CD8-positive, alpha-beta memory T cell (primary cell): ENCODE data around the gene SNX15. TPM values are rescaled to one million over a fixed set of nuclear protein-coding genes. Genes with fewer than 3 reads are reported as not detected.
A peak's percentile ranks its signal among the peaks of the same experiment; 100 is the strongest.
"Not testable (repeated sequence)": the region's sequence is repeated elsewhere in the genome, so short reads cannot be mapped to it uniquely, and the experiment has no call there.

Experiments used
- CTCF ChIA-PET: fragments of 350-600 bp; sonication (Branson Sonifier 250); formaldehyde crosslinking; loops from one replicate; lab custom pipeline; 2021; ENCODE audit warnings: antibody characterized with exemption; lab: Charles Lee
- POLR2A ChIA-PET: fragments of 350-600 bp; sonication (Branson Sonifier 250); formaldehyde crosslinking; loops from one replicate; lab custom pipeline; 2021; ENCODE audit warnings: antibody characterized with exemption; lab: Charles Lee
- DNase-seq, 5 donors: peaks; one replicate each; pipeline versions ENCODE4 v3.0.0 to v3.0.0-alpha.2; 2020 to 2022; ENCODE audit warnings: mixed read lengths in 1 of 5
- H3K27ac ChIP-seq: one replicate; pipeline ENCODE4 v1.7.0; 2013; ENCODE audit warnings: low read depth, mild to moderate bottlenecking, low read length, moderate library complexity
- H3K27me3 ChIP-seq: 2 replicates; pipeline ENCODE4 v1.7.0; 2013; ENCODE audit warnings: low read length, mild to moderate bottlenecking; ENCODE audit not compliant: insufficient read depth, poor library complexity, severe bottlenecking
- H3K36me3 ChIP-seq: 2 replicates; pipeline ENCODE4 v1.7.0; 2013; ENCODE audit warnings: mild to moderate bottlenecking, low read length, moderate library complexity; ENCODE audit not compliant: insufficient read depth
- H3K4me1 ChIP-seq: 2 replicates; pipeline ENCODE4 v1.7.0; 2013; ENCODE audit warnings: mild to moderate bottlenecking, low read length, moderate library complexity; ENCODE audit not compliant: insufficient read depth
- H3K4me3 ChIP-seq: 2 replicates; pipeline ENCODE4 v1.7.0; 2013; ENCODE audit warnings: mild to moderate bottlenecking, low read length
- H3K9me3 ChIP-seq: 2 replicates; pipeline ENCODE4 v1.7.0; 2013; ENCODE audit warnings: mild to moderate bottlenecking, low read length
- H3K27ac Mint-ChIP-seq, 8 donors: one replicate each; pipeline ENCODE4 v1.8.0; 2020 to 2021; ENCODE audit warnings: mixed read lengths in 8 of 8, mild to moderate bottlenecking in 6 of 8, inconsistent platforms in 3 of 8, moderate library complexity in 3 of 8
- H3K27me3 Mint-ChIP-seq, 2 donors: one replicate each; pipeline ENCODE4 v1.8.0; 2020 to 2021; ENCODE audit warnings: mixed read lengths in 2 of 2, mild to moderate bottlenecking in 1 of 2, moderate library complexity in 1 of 2
- H3K36me3 Mint-ChIP-seq, 3 donors: one replicate each; pipeline ENCODE4 v1.8.0; 2020 to 2021; ENCODE audit warnings: mixed read lengths in 3 of 3, inconsistent platforms in 1 of 3, mild to moderate bottlenecking in 1 of 3
- H3K4me1 Mint-ChIP-seq, 3 donors: one replicate each; pipeline ENCODE4 v1.8.0; 2020 to 2021; ENCODE audit warnings: mixed read lengths in 3 of 3, inconsistent platforms in 1 of 3, mild to moderate bottlenecking in 1 of 3
- H3K4me3 Mint-ChIP-seq, 7 donors: one replicate each; pipeline ENCODE4 v1.8.0; 2020 to 2021; ENCODE audit warnings: mixed read lengths in 7 of 7, mild to moderate bottlenecking in 6 of 7, moderate library complexity in 4 of 7, inconsistent platforms in 2 of 7
- H3K9me3 Mint-ChIP-seq, 5 donors: one replicate each; pipeline ENCODE4 v1.8.0; 2020 to 2022; ENCODE audit warnings: mixed read lengths in 5 of 5, mild to moderate bottlenecking in 3 of 5, moderate library complexity in 2 of 5, inconsistent platforms in 1 of 5
- polyA plus RNA-seq: library from polyadenylated mRNA; unstranded; fragments of 300-500 nt; fragmentation: Illumina TruSeq; gene quantifications from one replicate; pipeline ENCODE4 v1.2.3, GENCODE V29; 2021
- total RNA-seq, 2 experiments: library from RNA; stranded (reverse); gene quantifications; one replicate each; pipeline ENCODE4 v1.2.3, GENCODE V29; 2021

SNX15 gene
- total and polyA plus RNA-seq, 3 experiments from 2014 or later, result 16.4 to 21.6 (median 18.3) TPM

- Histone ChIP-seq H3K4me1 (peaks cover 6% of the 10 kb centered on the region), H3K4me3 (no peak overlapping the region), H3K27ac (no peak overlapping the region), H3K36me3 (peaks cover 4% of the 10 kb centered on the region), H3K27me3 (no peaks in the 10 kb centered on the region), H3K9me3 (no peaks in the 10 kb centered on the region)
- Mint-ChIP-seq H3K27me3 (no peaks in the 10 kb centered on the region), H3K4me3 (no peak overlapping the region), H3K4me1 (peaks cover 11 to 19% (median 15%) of the 10 kb centered on the region in 3 donors), H3K27ac (peak overlapping the region in 1 of 8 donors; percentile 23), H3K36me3 (peaks cover 0 to 27% (median 4%) of the 10 kb centered on the region in 3 donors), H3K9me3 (no peaks in the 10 kb centered on the region)
- CTCF ChIA-PET, result no interaction called here
- no peak for DNase-seq
- POLR2A ChIA-PET, result no interaction called here
Measured at GRCh38 chr11:65019824-65020223, 7.4 kb upstream of the SNX15 start.

GRCh38 chr11:65021003-65021402 is 6.2 kb upstream of the SNX15 start:
- H3K9me3 Mint-ChIP-seq, result no peaks in the 10 kb centered on the region
- H3K4me3 Mint-ChIP-seq, result no peak overlapping the region
- peaks cover 0 to 27% (median 4%) of the 10 kb centered on the region in 3 donors for H3K36me3 Mint-ChIP-seq
- H3K4me3 ChIP-seq, result no peak overlapping the region
- no peaks in the 10 kb centered on the region for H3K27me3 ChIP-seq
- no peak overlapping the region for H3K27ac Mint-ChIP-seq
- POLR2A ChIA-PET, result no interaction called here
- peaks cover 8 to 10% (median 9%) of the 10 kb centered on the region in 3 donors for H3K4me1 Mint-ChIP-seq
- H3K4me1 ChIP-seq, result peaks cover 6% of the 10 kb centered on the region
- no peaks in the 10 kb centered on the region for H3K27me3 Mint-ChIP-seq
- no peak overlapping the region for H3K27ac ChIP-seq
- peaks cover 4% of the 10 kb centered on the region for H3K36me3 ChIP-seq
- H3K9me3 ChIP-seq, result no peaks in the 10 kb centered on the region
- CTCF ChIA-PET, result no interaction called here
- no peak for DNase-seq

GRCh38 chr11:65021509-65021908 is 5.7 kb upstream of the SNX15 start:
- Mint-ChIP-seq H3K27ac (no peak overlapping the region), H3K27me3 (no peaks in the 10 kb centered on the region), H3K4me3 (no peak overlapping the region), H3K9me3 (no peaks in the 10 kb centered on the region), H3K36me3 (peaks cover 0 to 26% (median 4%) of the 10 kb centered on the region in 3 donors), H3K4me1 (peaks cover 4 to 5% (median 5%) of the 10 kb centered on the region in 3 donors)
- peaks cover under 1% of the 10 kb centered on the region for H3K4me1 ChIP-seq
- H3K27me3 ChIP-seq, result no peaks in the 10 kb centered on the region
- H3K36me3 ChIP-seq, result peaks cover 4% of the 10 kb centered on the region
- no peak overlapping the region for H3K27ac ChIP-seq
- POLR2A ChIA-PET, result no interaction called here
- CTCF ChIA-PET, result no interaction called here
- no peaks in the 10 kb centered on the region for H3K9me3 ChIP-seq
- no peak overlapping the region for H3K4me3 ChIP-seq
- no peak for DNase-seq

GRCh38 chr11:65023502-65023901 is 3.7 kb upstream of the SNX15 start:
- H3K27ac ChIP-seq, CTCF ChIA-PET, H3K27me3 Mint-ChIP-seq, H3K4me3 Mint-ChIP-seq, H3K9me3 Mint-ChIP-seq, H3K27ac Mint-ChIP-seq, POLR2A ChIA-PET, H3K27me3 ChIP-seq, H3K36me3 ChIP-seq, H3K9me3 ChIP-seq, DNase-seq, H3K4me3 ChIP-seq: not testable (repeated sequence)
- Mint-ChIP-seq H3K36me3 (peaks cover 0 to 16% (median 4%) of the 10 kb centered on the region in 3 donors), H3K4me1 (peaks cover 17 to 18% (median 18%) of the 10 kb centered on the region in 3 donors)
- H3K4me1 ChIP-seq, result peaks cover 15% of the 10 kb centered on the region

- POLR2A ChIA-PET, result interaction anchor here (0.5 to 3.0 kb wide), 3 partner anchors 13 to 530 kb away, joined by 3 to 14 read pairs (median 3); partner anchors contain the start of gene SAC3D1
- no peaks in the 10 kb centered on the region for H3K27me3 ChIP-seq
- peak overlapping the region; percentile 52 for H3K27ac ChIP-seq
- H3K4me1 ChIP-seq, result peaks cover 17% of the 10 kb centered on the region
- Mint-ChIP-seq H3K36me3 (peaks cover 0 to 11% (median 2%) of the 10 kb centered on the region in 3 donors), H3K9me3 (no peaks in the 10 kb centered on the region), H3K27ac (peak overlapping the region; percentile 81 to 96 (median 92)), H3K4me1 (peaks cover 20 to 24% (median 21%) of the 10 kb centered on the region in 3 donors), H3K4me3 (peak overlapping the region; percentile 53 to 90 (median 79)), H3K27me3 (no peaks in the 10 kb centered on the region)
- peaks cover under 1% of the 10 kb centered on the region for H3K36me3 ChIP-seq
- no peaks in the 10 kb centered on the region for H3K9me3 ChIP-seq
- no peak for DNase-seq
- H3K4me3 ChIP-seq, result peak overlapping the region; percentile 51
- CTCF ChIA-PET, result interaction anchor here (1.2 to 2.4 kb wide), 5 partner anchors 12 to 59 kb away, joined by 3 to 11 read pairs (median 4); partner anchors contain the start of gene ARL2
Measured at GRCh38 chr11:65026810-65027209, 429 bp upstream of the SNX15 start.

GRCh38 chr11:65032216-65032615 is 5.0 kb downstream of the SNX15 start:
- no peaks in the 10 kb centered on the region for H3K27me3 Mint-ChIP-seq
- H3K4me1 Mint-ChIP-seq, result peaks cover 16 to 20% (median 16%) of the 10 kb centered on the region in 3 donors
- no peak for DNase-seq
- H3K9me3 Mint-ChIP-seq, result no peaks in the 10 kb centered on the region
- H3K4me1 ChIP-seq, result peaks cover 12% of the 10 kb centered on the region
- ChIA-PET POLR2A (interaction anchor here (0.7 kb wide), 1 partner anchor 287 kb away, joined by 9 read pairs; no protein-coding TSS in a partner anchor), CTCF (interaction anchor here (0.7 to 1.4 kb wide), 3 partner anchors 18 to 78 kb away, joined by 3 to 4 read pairs (median 3); partner anchors contain the start of gene ARL2)
- peaks cover 0 to 39% (median 2%) of the 10 kb centered on the region in 3 donors for H3K36me3 Mint-ChIP-seq
- no peak overlapping the region for H3K27ac Mint-ChIP-seq
- H3K4me3 ChIP-seq, result no peak overlapping the region
- H3K27me3 ChIP-seq, result no peaks in the 10 kb centered on the region
- no peak overlapping the region for H3K4me3 Mint-ChIP-seq
- peaks cover 13% of the 10 kb centered on the region for H3K36me3 ChIP-seq
- H3K9me3 ChIP-seq, result no peaks in the 10 kb centered on the region
- H3K27ac ChIP-seq, result no peak overlapping the region

- no peaks in the 10 kb centered on the region for H3K27me3 Mint-ChIP-seq
- no peaks in the 10 kb centered on the region for H3K9me3 Mint-ChIP-seq
- H3K27ac ChIP-seq, result no peak overlapping the region
- no peaks in the 10 kb centered on the region for H3K9me3 ChIP-seq
- no peak for DNase-seq
- H3K4me3 ChIP-seq, result no peak overlapping the region
- peaks cover 0 to 53% (median 2%) of the 10 kb centered on the region in 3 donors for H3K36me3 Mint-ChIP-seq
- H3K27ac Mint-ChIP-seq, result no peak overlapping the region
- ChIA-PET POLR2A (no interaction called here), CTCF (no interaction called here)
- H3K4me3 Mint-ChIP-seq, result no peak overlapping the region
- H3K27me3 ChIP-seq, result no peaks in the 10 kb centered on the region
- H3K4me1 Mint-ChIP-seq, result no peaks in the 10 kb centered on the region
- no peaks in the 10 kb centered on the region for H3K4me1 ChIP-seq
- peaks cover 13% of the 10 kb centered on the region for H3K36me3 ChIP-seq
Measured at GRCh38 chr11:65034423-65034822, 7.2 kb downstream of the SNX15 start.

GRCh38 chr11:65035579-65035978 is 8.3 kb downstream of the SNX15 start:
- Mint-ChIP-seq H3K4me1 (peaks cover 1 to 3% (median 2%) of the 10 kb centered on the region in 3 donors), H3K27ac (no peak overlapping the region), H3K9me3 (no peaks in the 10 kb centered on the region), H3K36me3 (peaks cover 0 to 53% (median 2%) of the 10 kb centered on the region in 3 donors), H3K27me3 (no peaks in the 10 kb centered on the region), H3K4me3 (no peak overlapping the region)
- Histone ChIP-seq H3K4me1 (peaks cover 6% of the 10 kb centered on the region), H3K27ac (no peak overlapping the region), H3K9me3 (no peaks in the 10 kb centered on the region), H3K4me3 (no peak overlapping the region), H3K27me3 (no peaks in the 10 kb centered on the region), H3K36me3 (peaks cover 13% of the 10 kb centered on the region)
- DNase-seq, result no peak
- ChIA-PET CTCF (no interaction called here), POLR2A (no interaction called here)
